Activated T-helper 1 cell treated with anti-CD3 and anti-CD28 coated beads, Interleukin-2, amount 50 U/mL, for 16 hours (primary cell): Measurements from ENCODE around the gene ARHGAP12.

ENCODE experiments used
- DNase-seq, 2 donors: peaks; one replicate each; pipeline ENCODE4 v3.0.0-alpha.2; 2020; ENCODE audit warnings: low read depth in 1 of 2, low spot score in 1 of 2

The ARHGAP12 gene

GRCh38 chr10:31883397-31883796 lies 45.2 kb downstream of the ARHGAP12 start:
- DNase-seq: no peak

- DNase-seq: no peak
Measured at GRCh38 chr10:31878486-31878885, 50.1 kb downstream of the ARHGAP12 start.

GRCh38 chr10:31876652-31877352 lies 51.8 kb downstream of the ARHGAP12 start:
- DNase-seq: no peak

- no peak for DNase-seq
Measured at GRCh38 chr10:31875608-31876007, 53.0 kb downstream of the ARHGAP12 start.

- no peak for DNase-seq
Measured at GRCh38 chr10:31873724-31874123, 54.9 kb downstream of the ARHGAP12 start.

GRCh38 chr10:31871266-31872065 lies 57.2 kb downstream of the ARHGAP12 start:
- DNase-seq: no peak

GRCh38 chr10:31867646-31868045 lies 61.0 kb downstream of the ARHGAP12 start:
- DNase-seq: no peak

GRCh38 chr10:31866118-31866670 lies 62.4 kb downstream of the ARHGAP12 start:
- no peak for DNase-seq

GRCh38 chr10:31864834-31865518 lies 63.7 kb downstream of the ARHGAP12 start:
- no peak for DNase-seq

- DNase-seq: no peak
Measured at GRCh38 chr10:31855033-31855432, 73.6 kb downstream of the ARHGAP12 start.

GRCh38 chr10:31853629-31854028 lies 75.0 kb downstream of the ARHGAP12 start:
- DNase-seq: no peak

GRCh38 chr10:31851216-31851615 lies 77.4 kb downstream of the ARHGAP12 start:
- DNase-seq: no peak

- DNase-seq: no peak
Measured at GRCh38 chr10:31847515-31847914, 81.1 kb downstream of the ARHGAP12 start.

GRCh38 chr10:31838709-31839108 lies 89.9 kb downstream of the ARHGAP12 start:
- DNase-seq: no peak

GRCh38 chr10:31838065-31838464 lies 90.6 kb downstream of the ARHGAP12 start:
- DNase-seq: no peak

- no peak for DNase-seq
Measured at GRCh38 chr10:31836569-31837406, 91.8 kb downstream of the ARHGAP12 start.

- no peak for DNase-seq
Measured at GRCh38 chr10:31833753-31834152, 94.9 kb downstream of the ARHGAP12 start.

GRCh38 chr10:31832261-31832660 lies 96.4 kb downstream of the ARHGAP12 start:
- DNase-seq: no peak

- DNase-seq: no peak
Measured at GRCh38 chr10:31830887-31831286, 97.7 kb downstream of the ARHGAP12 start.

- no peak for DNase-seq
Measured at GRCh38 chr10:31829776-31830175, 98.9 kb downstream of the ARHGAP12 start.

- DNase-seq: no peak
Measured at GRCh38 chr10:31823358-31823757, 105.3 kb downstream of the ARHGAP12 start.
